K562 (cell line): ENCODE data around the gene RALGAPA2. TPM values are rescaled to one million over a fixed set of nuclear protein-coding genes. Genes with fewer than 3 reads are reported as not detected.

Source experiments
- ATAC-seq: fragments of 200-7000 bp; cut with Tn5 transposase; 3 replicates; pipeline ENCODE4 v1.9.1; 2020; ENCODE audit warnings: moderate library complexity
- BruUV-seq: library from RNA; stranded (reverse); fragments of 400-500 nt; replicated peaks from 2 replicates; lab custom pipeline; 2021; lab: Mats Ljungman, UMichigan
- CTCF ChIA-PET: fragments of 300-600 bp; formaldehyde crosslinking; extraction: SDS; loops from one replicate; lab custom pipeline; 2021; ENCODE audit warnings: low intra/inter-chr PET ratio; lab: Yijun Ruan, JAX
- POLR2A ChIA-PET: fragments of 300-600, 350-650 bp; sonication (Branson Sonifier 250); formaldehyde crosslinking; extraction: SDS; loops from one replicate; lab custom pipeline; 2021; ENCODE audit warnings: antibody characterized with exemption, inconsistent platforms; lab: Yijun Ruan, JAX
- DNase-seq, 4 experiments: peaks; one replicate each; pipeline versions ENCODE4 v3.0.0 to v3.0.0-alpha.2; 2011 to 2018; ENCODE audit warnings: low spot score in 3 of 4, mixed read lengths in 3 of 4; ENCODE audit errors: extremely low read depth in 1 of 4
- FAIRE-seq: peaks from 2 replicates; lab custom pipeline; 2011; peaks lifted over from hg19 to GRCh38; lab: Jason Lieb, UNC
- H2AFZ ChIP-seq: 2 replicates; pipeline ENCODE4 v1.6.0; 2011; ENCODE audit warnings: low read depth, low read length, control low read depth, inconsistent platforms
- H3K27ac ChIP-seq: fragments of 200-600 bp; 3 replicates; pipeline ENCODE4 v1.8.0; 2011; ENCODE audit warnings: low read depth, mild to moderate bottlenecking, control low read depth, inconsistent platforms, low read length, moderate library complexity, mixed read lengths; ENCODE audit errors: extremely low read depth
- H3K27me3 ChIP-seq, 2 experiments: fragments of 300-600 bp in 1 of 2; 2 replicates in 1 of 2; 3 replicates in 1 of 2; pipeline versions ENCODE4 v1.6.0 to v1.8.0; 2011; ENCODE audit warnings: inconsistent platforms in 2 of 2, low read length in 2 of 2, mild to moderate bottlenecking in 1 of 2, mixed read lengths in 1 of 2, moderate library complexity in 1 of 2; ENCODE audit not compliant: control insufficient read depth in 2 of 2, insufficient read depth in 2 of 2
- H3K36me3 ChIP-seq: fragments of 300-600 bp; 3 replicates; pipeline ENCODE4 v1.8.0; 2011; ENCODE audit warnings: mild to moderate bottlenecking, low read length, inconsistent platforms; ENCODE audit not compliant: control insufficient read depth, insufficient read depth
- H3K4me1 ChIP-seq, 2 experiments: fragments of 200-600 bp in 1 of 2; replicated peaks in 1 of 2; 2 replicates in 1 of 2; 3 replicates in 1 of 2; pipeline versions ENCODE4 v1.5.1 to v1.8.0; 2011; ENCODE audit warnings: inconsistent platforms in 2 of 2, low read length in 2 of 2, mild to moderate bottlenecking in 1 of 2, mixed read lengths in 1 of 2, moderate library complexity in 1 of 2; ENCODE audit not compliant: control insufficient read depth in 2 of 2, insufficient read depth in 2 of 2
- H3K4me2 ChIP-seq: 2 replicates; pipeline ENCODE4 v1.6.1; 2011; ENCODE audit warnings: low read length, control low read depth, inconsistent platforms, mixed read lengths; ENCODE audit not compliant: insufficient read depth
- H3K4me3 ChIP-seq: fragments of 200-600 bp; sonication (generic), shearing (Covaris generic); 2 replicates; pipeline ENCODE4 v1.5.1; 2016; ENCODE audit warnings: control low read depth, inconsistent platforms
- H3K79me2 ChIP-seq: fragments of 200-600 bp; 3 replicates; pipeline ENCODE4 v1.8.0; 2011; ENCODE audit warnings: low read length, inconsistent platforms; ENCODE audit not compliant: control insufficient read depth, insufficient read depth
- H3K9ac ChIP-seq, 2 experiments: 2 replicates each; pipeline versions ENCODE4 v1.6.0 to v1.6.1; 2011; ENCODE audit warnings: low read depth in 2 of 2, low read length in 2 of 2, control low read depth in 1 of 2, inconsistent platforms in 1 of 2, mild to moderate bottlenecking in 1 of 2, mixed read lengths in 1 of 2; ENCODE audit not compliant: insufficient read depth in 1 of 2
- H3K9me1 ChIP-seq: one replicate; pipeline ENCODE4 v1.6.0; 2011; ENCODE audit warnings: inconsistent platforms, mild to moderate bottlenecking, low read length, moderate library complexity; ENCODE audit not compliant: control insufficient read depth, insufficient read depth
- H3K9me3 ChIP-seq: replicated peaks from 2 replicates; pipeline ENCODE4 v1.5.1; 2011; ENCODE audit warnings: low read depth, low read length, inconsistent platforms; ENCODE audit not compliant: control insufficient read depth, insufficient read depth
- H4K20me1 ChIP-seq: replicated peaks from 2 replicates; pipeline ENCODE4 v1.6.1; 2011; ENCODE audit warnings: low read length, inconsistent platforms, mixed read lengths; ENCODE audit not compliant: control insufficient read depth, insufficient read depth
- ATF2 ChIP-seq: sonication (generic); formaldehyde crosslinking; IDR thresholded peaks from 2 replicates; pipeline ENCODE4 v1.8.1; 2022; ENCODE audit warnings: missing genetic modification reagents
- CAMTA2 ChIP-seq: fragments of 250-450 bp; sonication (Bioruptor Pico); conservative IDR thresholded peaks from 2 replicates; pipeline ENCODE4 v1.5.1; 2022
- CBX3 ChIP-seq, 2 experiments: IDR thresholded peaks; 1 replicate in 1 of 2; 2 replicates in 1 of 2; pipeline ENCODE4 v1.6.1; 2012; ENCODE audit warnings: inconsistent platforms in 2 of 2, low read length in 2 of 2, borderline replicate concordance in 1 of 2, control low read depth in 1 of 2
- ETS1 ChIP-seq: conservative IDR thresholded peaks from 2 replicates; pipeline ENCODE4 v1.6.1; 2011; ENCODE audit warnings: low read depth, mild to moderate bottlenecking, low read length; ENCODE audit not compliant: control insufficient read depth
- HLTF ChIP-seq: fragments of 450-650 bp; IDR thresholded peaks from 2 replicates; pipeline ENCODE4 v1.6.1; 2016
- NELFE ChIP-seq: IDR thresholded peaks from 2 replicates; pipeline ENCODE4 v1.6.1; 2011; ENCODE audit warnings: mild to moderate bottlenecking; ENCODE audit not compliant: insufficient read depth, insufficient read length
- PRDM10 ChIP-seq: fragments of 450-650 bp; IDR thresholded peaks from 2 replicates; pipeline ENCODE4 v1.6.1; 2018; ENCODE audit not compliant: partially characterized antibody
- RBM25 ChIP-seq: fragments of 200-400 bp; formaldehyde crosslinking; IDR thresholded peaks from 2 replicates; pipeline ENCODE4 v1.6.1; 2018; ENCODE audit warnings: low read length, low read depth, moderate library complexity; ENCODE audit not compliant: severe bottlenecking
- SMARCC2 ChIP-seq: fragments of 450-650 bp; IDR thresholded peaks from 2 replicates; pipeline ENCODE4 v1.6.1; 2017; ENCODE audit warnings: antibody characterized with exemption, moderate library complexity, mild to moderate bottlenecking, low read depth
- TAF9B ChIP-seq: fragments of 450-650 bp; IDR thresholded peaks from 2 replicates; pipeline ENCODE4 v1.6.1; 2018; ENCODE audit warnings: mild to moderate bottlenecking; ENCODE audit not compliant: partially characterized antibody
- ZKSCAN8 ChIP-seq: fragments of 200-800 bp; sonication (Bioruptor generic); IDR thresholded peaks from 2 replicates; pipeline ENCODE4 v1.6.1; 2016; ENCODE audit warnings: missing genetic modification characterization, missing compliant biosample characterization
- ZNF263 ChIP-seq: sonication (generic); formaldehyde crosslinking; IDR thresholded peaks from 2 replicates; pipeline ENCODE4 v1.8.0; 2022; ENCODE audit warnings: mild to moderate bottlenecking, missing genetic modification reagents, borderline replicate concordance
- ZNF584 ChIP-seq: fragments of 200-800 bp; sonication (Bioruptor generic); IDR thresholded peaks from 2 replicates; pipeline ENCODE4 v1.6.1; 2016; ENCODE audit warnings: low read depth, mild to moderate bottlenecking, missing genetic modification characterization, missing compliant biosample characterization
- ZNF780A ChIP-seq: fragments of 250-450 bp; sonication (Bioruptor Pico); IDR thresholded peaks from 2 replicates; pipeline ENCODE4 v1.5.0; 2021; ENCODE audit warnings: mild to moderate bottlenecking
- WGBS: fragments of 100-300 bp; shearing (Covaris generic); methylation state at CpG from one replicate; pipeline ENCODE4 v1.1.6; 2016; ENCODE audit warnings: low coverage, mixed read lengths; ENCODE audit not compliant: insufficient coverage; ENCODE audit errors: missing lambda C conversion rate; 5-methylcytosine and 5-hydroxymethylcytosine counted together
- in situ Hi-C: fragments of 300-500 bp; cut with MboI; formaldehyde crosslinking; loops from 4 replicates; pipeline ENCODE4 v1.15.0; 2018; ENCODE audit warnings: inconsistent platforms, mixed read lengths
- intact Hi-C: fragments of 100-400 bp; cut with micrococcal nuclease; formaldehyde crosslinking; loops from 2 replicates; pipeline ENCODE4 v1.14.2; 2022
- polyA plus RNA-seq, 8 experiments: library from polyadenylated mRNA; depleted of rRNA in 4 of 8; stranded (reverse) in 5 of 8; unstranded in 3 of 8; fragments of >200 nt; fragmentation: Nextera tagmentation in 2 of 8; fragmentation: Illumina TruSeq in 1 of 8; extraction: Ambion mirVana in 2 of 8; extraction: Trizol in 1 of 8; gene quantifications; 2 replicates each; pipeline versions ENCODE4 v1.2.1 to v1.2.3, GENCODE V29; 2011 to 2014; ENCODE audit warnings: inconsistent platforms in 1 of 8, missing spikeins in 1 of 8
- total RNA-seq, 7 experiments: library from RNA; depleted of rRNA in 6 of 7; stranded (reverse); fragments of >200 nt in 6 of 7; fragmentation: Illumina TruSeq in 2 of 7; extraction: Trizol in 2 of 7; gene quantifications; 2 replicates each; pipeline versions ENCODE4 v1.2.1 to v1.2.3, GENCODE V29; 2011 to 2021; ENCODE audit warnings: low replicate concordance in 1 of 7

Gene RALGAPA2
- total and polyA plus RNA-seq, 9 of the 15 experiments (the other 6 are each of a cell fraction or from before 2014, with no cell fraction given): 0.35 to 2.7 (median 1.4) TPM

GRCh38 chr20:20759132-20759531 lies 46.7 kb upstream of the RALGAPA2 start (continued):
- TF ChIP-seq ATF2 (CRISPR knock-in tag) (no peak), CAMTA2 (CRISPR knock-in tag) (no peak), HLTF (no peak), SMARCC2 (no peak), CBX3 (IDR thresholded peaks at IDR 0.05; ENCODE audit: borderline replicate concordance in 1 of 2, low read length in 2 of 2) (no peak), ZNF263 (CRISPR knock-in tag) (no peak), TAF9B (no peak), RBM25 (no peak), ZNF780A (CRISPR knock-in tag) (no peak)

- BruUV-seq: no TSS peak
- 2% methylated on average over 6 of the region's 6 CpGs for WGBS
- no peaks in the 10 kb centered on the region for H3K9me3 ChIP-seq
- in situ Hi-C loops: no loop called here
- H3K9ac ChIP-seq: no peak overlapping the region
- no peaks in the 10 kb centered on the region for H3K4me1 ChIP-seq
- ATAC-seq (no peak), DNase-seq (no peak), FAIRE-seq (no peak)
- intact Hi-C loops: no loop called here
- no peaks in the 10 kb centered on the region for H3K9me1 ChIP-seq
- H3K79me2 ChIP-seq: no peaks in the 10 kb centered on the region
- ChIA-PET POLR2A (no interaction called here), CTCF (no interaction called here)
- no peak overlapping the region for H2AFZ ChIP-seq
- no peaks in the 10 kb centered on the region for H4K20me1 ChIP-seq
- no peaks in the 10 kb centered on the region for H3K36me3 ChIP-seq
- no peak overlapping the region for H3K27ac ChIP-seq
- no peak overlapping the region for H3K4me3 ChIP-seq
- H3K27me3 ChIP-seq: no peaks in the 10 kb centered on the region; a peak in 2 of 5 replicates
- H3K4me2 ChIP-seq: no peak overlapping the region
- TF ChIP-seq ZNF584 (no peak), PRDM10 (no peak), ETS1 (no peak), NELFE (no peak), ZKSCAN8 (no peak)
Measured at GRCh38 chr20:20755674-20756319, 43.4 kb upstream of the RALGAPA2 start.
